Germinal center (tissue), 1 donor: ENCODE data around the gene CDH2.

Source experiments
- DNase-seq: peaks from one replicate; pipeline ENCODE4 v3.0.0; 2012; ENCODE audit warnings: mixed read lengths, low spot score

Gene CDH2

DNA sequence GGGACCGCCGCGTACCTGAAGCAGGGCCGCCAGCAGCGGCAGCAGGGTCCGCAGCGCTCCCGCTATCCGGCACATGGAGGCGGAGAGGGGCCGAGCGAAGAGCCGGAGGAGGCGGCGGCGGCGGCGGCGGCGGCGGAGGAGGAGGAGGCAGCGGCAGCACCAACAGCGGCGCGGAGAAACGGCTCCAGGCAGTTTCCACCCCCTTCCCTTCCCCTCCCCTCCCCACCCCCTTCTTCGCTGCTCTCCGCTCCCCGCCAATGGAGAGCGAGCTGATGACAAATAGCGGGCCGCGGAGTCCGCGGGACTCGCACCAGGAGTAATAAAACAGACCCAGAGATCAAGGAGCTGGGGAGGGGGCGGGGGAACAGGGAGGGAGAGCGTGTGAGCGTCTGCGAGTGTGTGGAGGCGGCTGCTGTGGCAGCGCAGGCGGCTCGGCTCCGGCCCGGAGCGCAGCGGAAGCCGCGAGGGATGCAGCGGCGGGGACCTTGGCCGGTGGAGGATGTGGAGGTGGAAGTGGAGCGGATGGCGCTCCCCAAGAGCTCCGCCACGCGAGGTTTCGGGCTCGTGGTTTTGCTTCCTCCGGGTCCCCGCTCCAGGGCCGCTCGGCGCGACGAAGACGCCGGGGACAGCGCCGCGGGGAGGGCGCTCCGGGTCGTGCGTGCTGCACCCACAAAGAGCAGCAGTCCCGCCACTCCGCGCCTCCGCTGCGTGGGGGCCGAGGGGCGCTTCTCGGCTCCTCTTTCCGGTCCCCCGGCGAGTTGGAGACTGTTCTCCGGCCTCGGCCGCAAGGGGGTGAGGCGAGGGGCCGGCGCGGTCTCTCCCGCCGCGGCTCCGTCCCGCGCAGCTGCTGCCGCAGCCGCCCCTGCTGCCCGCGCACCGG, at the start of gene CDH2:
CDH2 (minus strand) TSS at position 183 of the 880 bp plus-strand sequence; CDS start at position 75, 108 bp downstream.
- peak; percentile 18 for DNase-seq

- DNase-seq = no peak
Measured at GRCh38 chr18:28212060-28212459, 35.1 kb upstream of the CDH2 start.

DNA sequence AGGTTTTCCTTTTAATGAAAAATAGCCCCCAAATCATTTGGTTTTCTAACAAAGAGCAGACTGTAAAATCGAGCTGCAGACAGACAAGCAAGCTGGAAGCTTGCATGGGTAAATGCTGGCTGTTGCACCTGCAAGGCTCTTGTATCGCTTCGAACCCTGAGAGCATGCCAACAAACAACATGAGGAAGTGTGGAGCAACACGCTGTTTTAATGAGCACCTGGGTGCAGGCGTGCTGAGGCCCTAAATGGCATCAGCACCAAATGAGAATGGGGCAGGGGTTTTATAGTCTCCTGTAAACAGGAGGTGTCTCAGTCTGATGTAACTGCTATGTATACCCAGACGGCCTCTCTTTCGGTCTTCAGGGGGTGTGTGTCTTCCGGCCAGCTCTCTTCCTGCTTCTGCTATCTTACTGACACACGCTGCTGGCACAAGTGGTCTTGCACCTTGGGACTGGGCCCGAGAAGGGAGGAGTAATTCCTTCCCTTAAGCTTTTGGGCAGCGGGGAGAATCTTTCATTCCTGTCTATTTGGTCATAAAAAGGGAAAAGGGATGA, 31.9 kb upstream of the CDH2 start:
- no peak for DNase-seq

- no peak for DNase-seq
Measured at GRCh38 chr18:28208268-28208667, 31.3 kb upstream of the CDH2 start.

DNA sequence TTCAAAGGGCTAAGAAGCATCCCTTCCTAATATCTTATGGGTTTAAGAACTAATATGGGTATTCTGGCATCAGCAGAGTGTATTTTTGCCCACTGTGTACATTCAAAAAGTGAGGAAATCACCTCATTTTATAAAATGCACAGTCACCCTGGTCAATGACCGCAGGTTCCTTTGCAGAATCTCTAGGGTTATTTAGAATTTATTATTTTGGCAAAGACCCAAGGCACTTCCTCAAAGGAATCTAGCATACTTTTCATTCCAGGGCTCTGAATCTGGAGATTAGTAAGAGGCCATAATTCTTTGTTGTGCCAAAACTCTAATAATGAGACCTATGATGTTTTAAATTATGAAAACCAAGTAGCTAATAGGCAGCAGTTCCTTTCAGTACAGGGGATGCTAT, 27.2 kb upstream of the CDH2 start:
- DNase-seq = no peak

DNA sequence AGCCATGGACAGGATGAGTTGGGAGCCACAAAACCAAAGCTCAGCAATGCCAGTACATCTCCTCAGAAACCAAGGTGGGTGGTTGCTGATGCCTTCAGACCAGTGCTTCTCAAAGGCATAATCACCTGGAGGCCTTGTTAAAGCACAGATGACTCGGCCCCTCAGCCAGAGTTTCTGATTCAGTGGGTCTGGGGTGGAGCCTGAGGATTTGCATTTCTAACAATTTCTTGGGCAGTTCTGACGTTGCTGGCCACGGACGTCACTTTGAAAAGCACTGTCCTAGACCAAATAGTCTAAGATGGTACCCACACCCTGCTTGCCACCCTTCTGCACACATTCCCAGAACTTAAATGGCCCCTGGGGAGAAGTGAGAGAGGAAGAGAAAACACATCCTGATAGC, 24.1 kb upstream of the CDH2 start:
- no peak for DNase-seq

GRCh38 chr18:28198620-28199019, 21.7 kb upstream of the CDH2 start:
- DNase-seq = no peak

DNA sequence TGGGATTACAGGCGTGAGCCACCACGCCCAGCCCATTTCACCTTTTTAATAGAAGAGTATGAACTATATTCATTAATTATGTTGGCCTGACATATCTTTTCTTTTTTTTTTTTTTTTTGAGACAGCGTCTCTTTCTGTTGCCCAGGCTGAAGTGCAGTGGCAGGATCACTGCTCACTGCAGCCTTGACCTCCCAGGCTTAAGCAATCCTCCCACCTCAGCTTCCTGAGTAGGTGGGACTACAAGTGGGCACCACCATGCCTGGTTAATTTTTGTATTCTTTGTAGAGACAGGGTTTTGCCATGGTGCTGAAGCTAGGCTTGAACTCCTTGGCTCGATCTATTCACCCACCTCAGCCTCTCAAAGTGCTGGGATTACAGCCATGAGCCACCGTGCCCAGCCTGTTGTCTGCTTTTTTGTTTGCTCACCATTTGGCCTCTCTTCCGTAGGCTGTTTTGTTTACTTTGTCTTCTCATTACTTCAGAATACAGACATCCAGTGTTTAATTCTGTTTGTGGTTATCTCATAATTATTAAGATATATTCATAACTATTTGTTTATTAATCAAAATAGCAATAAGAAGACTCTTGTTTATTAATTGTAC, 16.3 kb upstream of the CDH2 start:
- no peak for DNase-seq

DNA sequence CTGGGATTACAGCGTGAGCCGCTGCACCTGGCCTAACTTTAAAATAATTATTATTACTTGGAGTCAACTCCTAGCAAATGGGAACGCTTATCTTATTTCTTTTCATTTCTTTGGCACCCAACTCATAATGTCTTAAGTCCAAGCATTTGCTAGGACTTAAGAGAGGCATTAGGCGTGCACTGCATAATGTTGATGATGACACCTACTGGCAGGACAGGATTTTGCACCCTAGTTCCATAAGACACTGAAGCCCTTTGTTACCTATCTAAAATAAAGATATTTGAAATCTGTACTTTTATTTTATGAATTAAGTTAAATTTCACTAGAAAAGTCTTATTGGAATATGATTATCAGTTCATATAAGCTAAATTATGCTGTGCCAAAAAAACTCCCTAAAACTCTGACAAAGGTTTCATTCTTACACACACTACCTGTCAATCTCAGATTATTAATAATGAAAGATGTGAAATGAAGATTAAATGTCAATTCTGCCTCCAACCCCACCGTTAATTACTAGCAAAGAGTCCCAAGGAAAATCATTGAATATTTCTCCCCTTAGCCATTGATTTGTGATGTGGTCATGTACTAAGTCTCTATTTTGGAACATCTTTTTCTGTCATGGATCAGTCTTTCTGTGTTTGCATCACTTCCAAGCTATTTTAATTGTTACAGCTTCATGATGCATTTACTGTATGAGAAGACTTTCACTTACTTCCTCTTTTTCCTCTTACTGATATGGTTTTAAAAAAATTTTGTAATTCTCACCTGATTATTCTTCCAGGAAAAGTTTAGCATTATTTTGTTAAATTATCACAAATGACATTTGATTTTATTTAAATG, 12.7 kb upstream of the CDH2 start:
- peak; percentile 9 for DNase-seq

- no peak for DNase-seq
Measured at GRCh38 chr18:28185121-28185520, 8.2 kb upstream of the CDH2 start.

GRCh38 chr18:28183418-28184078, 6.6 kb upstream of the CDH2 start:
- no peak for DNase-seq

- DNase-seq = no peak
Measured at GRCh38 chr18:28181616-28182015, 4.7 kb upstream of the CDH2 start.

GRCh38 chr18:28178720-28179119, 1.8 kb upstream of the CDH2 start:
- DNase-seq = no peak

- peak; percentile 14 for DNase-seq
Measured at GRCh38 chr18:28177828-28178635, 1.1 kb upstream of the CDH2 start.

GRCh38 chr18:28176698-28176947, 307 bp downstream of the CDH2 start:
- DNase-seq = no peak

DNA sequence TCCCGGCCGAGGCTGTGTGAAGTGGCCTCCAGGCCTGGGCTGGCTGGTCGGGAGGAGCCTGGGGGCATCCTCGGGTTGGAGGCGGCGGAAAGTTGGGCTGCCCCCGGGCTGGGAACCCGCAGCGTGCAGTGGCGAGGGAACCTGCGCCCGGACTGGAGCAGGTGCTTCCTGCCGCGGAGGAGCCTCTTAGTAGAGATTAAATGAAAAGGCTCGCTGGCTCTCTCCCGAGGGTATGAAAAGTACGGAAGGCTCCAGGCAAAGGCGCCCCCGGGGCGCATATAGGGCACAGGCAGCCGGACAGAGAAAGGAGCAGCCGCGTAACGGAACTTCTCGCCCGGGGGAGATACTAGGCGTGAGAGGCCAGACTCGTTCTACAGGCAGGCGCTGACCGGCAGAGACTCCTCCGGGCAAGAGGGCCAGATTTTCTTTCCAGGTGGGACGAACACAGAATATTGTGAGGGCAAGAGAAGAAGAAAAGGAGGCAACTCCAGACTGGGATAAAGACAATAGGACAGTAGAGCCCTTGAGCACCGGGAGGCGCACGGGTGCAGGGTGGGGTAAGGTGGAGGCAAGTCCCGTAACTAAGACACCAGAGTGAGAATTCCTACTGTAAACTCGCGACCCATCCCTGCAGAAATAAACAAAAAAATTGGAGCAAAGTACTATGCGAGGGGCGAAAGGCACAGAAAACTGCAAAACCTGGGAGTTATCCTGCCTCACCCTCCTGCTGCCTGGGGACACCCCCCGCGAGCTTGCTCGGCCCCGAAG, 816 bp downstream of the CDH2 start:
- no peak for DNase-seq

GRCh38 chr18:28175150-28175929, 1.6 kb downstream of the CDH2 start:
- no peak for DNase-seq

DNA sequence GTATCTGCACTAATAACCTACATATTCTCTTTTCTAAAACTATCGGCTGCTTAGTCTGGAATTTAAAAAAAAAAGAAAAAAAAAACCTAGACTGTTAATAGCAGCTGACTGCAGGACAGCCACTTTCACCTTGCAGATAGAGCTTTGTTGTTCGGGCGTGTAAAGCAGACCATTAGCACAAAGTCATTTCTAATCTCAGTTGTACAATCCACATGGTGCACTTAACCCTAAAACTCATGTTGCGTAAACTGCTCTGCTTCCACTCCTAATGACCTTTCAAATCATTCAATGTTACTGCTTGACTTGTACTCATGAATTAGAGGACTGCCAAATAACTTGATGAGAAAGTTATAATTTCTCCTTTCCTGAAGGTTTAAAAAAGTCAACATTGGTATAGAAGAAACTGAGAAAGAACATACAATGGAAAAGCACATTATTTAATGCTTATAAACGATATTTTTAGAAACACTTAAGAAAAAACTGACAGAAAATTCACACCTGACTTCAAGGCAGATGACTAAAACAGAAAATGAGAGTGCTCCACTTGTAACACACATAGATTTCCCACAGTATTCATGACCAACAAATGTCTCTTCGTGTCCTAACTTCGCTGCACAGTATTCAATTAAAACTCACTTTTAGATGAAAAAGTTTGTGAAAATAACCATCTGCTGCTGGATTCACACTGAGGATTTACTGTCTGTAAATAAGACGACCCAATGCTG, 2.6 kb downstream of the CDH2 start:
- no peak for DNase-seq

- DNase-seq = no peak
Measured at GRCh38 chr18:28171837-28172236, 5.1 kb downstream of the CDH2 start.
